Stimulated activated CD4-positive, alpha-beta T cell treated with anti-CD3 and anti-CD28 coated beads, Interleukin-15, amount 100 ng/mL, for 24 hours (primary cell): ENCODE measurements around the gene VWA5A.
A peak's percentile ranks its signal among the peaks of the same experiment; 100 is the strongest.
"Not testable (repeated sequence)": the region's sequence is repeated elsewhere in the genome, so short reads cannot be mapped to it uniquely, and the experiment has no call there.

Source experiments
- DNase-seq: peaks from one replicate; pipeline ENCODE4 v3.0.0-alpha.2; 2020

Gene VWA5A

GRCh38 chr11:124096364-124096763 lies 18.9 kb upstream of the VWA5A start:
- no peak for DNase-seq

- no peak for DNase-seq
Observed at GRCh38 chr11:124098141-124098540, 17.1 kb upstream of the VWA5A start.

- DNase-seq, result no peak
Observed at GRCh38 chr11:124101737-124102136, 13.5 kb upstream of the VWA5A start.

GRCh38 chr11:124108156-124108555 lies 7.1 kb upstream of the VWA5A start:
- peak; percentile 10 for DNase-seq

- no peak for DNase-seq
Observed at GRCh38 chr11:124109377-124109776, 5.9 kb upstream of the VWA5A start.

- no peak for DNase-seq
Observed at GRCh38 chr11:124110201-124110600, 5.0 kb upstream of the VWA5A start.

GRCh38 chr11:124113890-124114289 lies 1.4 kb upstream of the VWA5A start:
- no peak for DNase-seq

- peak; percentile 15 for DNase-seq
Observed at GRCh38 chr11:124115782-124116616, 749 bp downstream of the VWA5A start.

- no peak for DNase-seq
Observed at GRCh38 chr11:124119103-124119502, 3.9 kb downstream of the VWA5A start.

GRCh38 chr11:124120891-124121290 lies 5.6 kb downstream of the VWA5A start:
- no peak for DNase-seq

GRCh38 chr11:124122123-124122522 lies 6.9 kb downstream of the VWA5A start:
- DNase-seq, result no peak

- DNase-seq, result no peak
Observed at GRCh38 chr11:124123622-124124021, 8.4 kb downstream of the VWA5A start.

- DNase-seq, result not testable (repeated sequence)
Observed at GRCh38 chr11:124127134-124127533, 11.9 kb downstream of the VWA5A start.

- DNase-seq, result no peak
Observed at GRCh38 chr11:124143034-124143433, 27.8 kb downstream of the VWA5A start.

- no peak for DNase-seq
Observed at GRCh38 chr11:124147951-124148350, 32.7 kb downstream of the VWA5A start.

- no peak for DNase-seq
Observed at GRCh38 chr11:124150684-124151083, 35.4 kb downstream of the VWA5A start.

GRCh38 chr11:124152770-124153407 lies 37.6 kb downstream of the VWA5A start:
- DNase-seq, result no peak

GRCh38 chr11:124153821-124154220 lies 38.6 kb downstream of the VWA5A start:
- DNase-seq, result no peak

GRCh38 chr11:124159481-124159880 lies 44.2 kb downstream of the VWA5A start:
- no peak for DNase-seq

GRCh38 chr11:124160986-124161385 lies 45.7 kb downstream of the VWA5A start:
- DNase-seq, result no peak

- DNase-seq, result no peak
Observed at GRCh38 chr11:124167826-124168231, 52.6 kb downstream of the VWA5A start.

- DNase-seq, result no peak
Observed at GRCh38 chr11:124168796-124169195, 53.5 kb downstream of the VWA5A start.

- not testable (repeated sequence) for DNase-seq
Observed at GRCh38 chr11:124170315-124170714, 55.1 kb downstream of the VWA5A start.

- DNase-seq, result no peak
Observed at GRCh38 chr11:124170801-124171586, 55.7 kb downstream of the VWA5A start.
